HG03139 (cell line): ENCODE data around the gene ONECUT1.
"Not testable (repeated sequence)": the region's sequence is repeated elsewhere in the genome, so short reads cannot be mapped to it uniquely, and the experiment has no call there.

Source experiments
- ATAC-seq: cut with Tn5 transposase; IDR thresholded peaks from one replicate; pipeline ENCODE4 v1.9.1; 2021; ENCODE audit not compliant: unreplicated experiment

ONECUT1 gene

DNA sequence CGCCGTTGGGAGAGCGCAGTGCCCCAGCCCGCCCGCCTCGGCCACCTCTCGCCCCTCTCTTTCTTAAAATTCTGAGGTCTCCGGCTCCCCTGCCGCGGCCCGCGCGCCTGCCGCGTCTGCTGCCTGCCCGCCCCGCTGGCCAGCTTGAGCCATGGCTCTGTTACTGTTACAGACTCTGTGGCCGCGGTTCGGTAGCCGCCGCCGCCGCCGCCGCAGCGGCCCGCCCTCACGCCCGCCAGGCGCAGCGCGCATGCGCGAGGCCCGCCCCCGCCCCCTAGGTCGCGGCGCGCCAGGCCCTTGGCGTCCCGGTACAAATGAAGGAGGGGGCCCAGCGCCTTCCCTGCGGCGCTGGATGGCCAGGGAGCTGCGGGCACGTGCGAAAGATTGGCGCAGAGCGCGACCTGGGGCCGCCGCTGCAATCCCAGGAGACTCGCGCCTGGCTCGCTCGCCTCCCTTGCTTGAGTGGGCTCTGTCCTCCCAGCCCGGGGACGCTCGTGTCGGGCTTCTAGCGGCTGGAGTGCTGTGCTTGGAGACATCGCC, at the start of gene ONECUT1:
TSS of gene ONECUT1 (minus strand) at position 168 of the 540 bp plus-strand sequence. CDS start 452 bp downstream, outside the sequence.
- peak; percentile 49 for ATAC-seq

DNA sequence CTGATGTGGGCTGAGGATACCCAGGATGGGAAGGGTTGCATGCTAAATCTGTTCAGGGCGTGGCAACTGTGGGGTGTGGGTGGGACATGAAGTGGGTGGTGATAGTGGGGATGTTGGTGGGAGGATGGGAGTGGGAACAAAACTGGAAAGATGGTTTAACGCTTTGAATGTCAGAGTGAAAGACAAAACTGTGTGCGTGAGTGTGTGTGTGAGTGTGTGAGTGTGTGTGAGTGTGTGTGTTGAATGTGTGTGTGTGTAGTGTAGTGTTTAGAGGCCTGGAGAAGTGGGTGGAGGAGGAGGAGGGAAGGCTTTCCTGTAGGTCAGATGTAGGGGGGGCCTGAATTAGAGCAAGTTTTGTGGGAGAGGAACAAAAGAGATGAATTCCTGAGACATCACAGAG, 44.2 kb upstream of the ONECUT1 start:
- no peak for ATAC-seq

DNA sequence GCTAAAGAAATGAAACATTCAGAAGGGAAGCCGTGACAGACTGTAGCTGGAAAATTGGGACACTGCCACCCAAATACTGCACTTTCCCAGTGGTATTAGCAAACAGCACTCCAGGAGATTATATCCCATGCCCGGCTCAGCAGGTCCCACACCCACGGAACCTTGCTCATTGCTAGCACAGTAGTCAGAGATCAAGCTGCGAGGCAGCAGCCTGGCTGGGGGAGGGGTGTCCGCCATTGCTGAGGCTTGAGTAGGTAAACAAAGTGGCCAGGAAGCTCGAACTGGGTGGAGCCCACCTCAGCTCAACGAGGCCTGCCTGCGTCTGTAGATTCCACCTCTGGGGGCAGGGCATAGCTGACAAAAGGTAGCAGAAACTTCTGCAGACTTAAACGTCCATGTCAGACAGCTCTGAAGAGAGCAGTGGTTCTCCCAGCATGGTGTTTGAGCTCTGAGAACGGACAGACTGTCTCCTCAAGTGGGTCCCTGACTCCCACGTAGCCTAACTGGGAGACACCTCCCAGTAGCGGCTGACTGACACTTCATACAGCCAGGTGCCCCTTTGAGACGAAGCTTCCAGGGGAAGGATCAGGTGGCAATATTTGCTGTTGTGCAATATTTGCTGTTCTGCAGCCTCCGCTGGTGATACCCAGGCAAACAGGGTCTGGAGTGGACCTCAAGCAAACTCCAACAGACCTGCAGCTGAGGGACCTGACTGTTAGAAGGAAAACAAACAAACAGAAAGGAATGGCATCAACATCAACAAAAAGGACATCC, 34.2 kb upstream of the ONECUT1 start:
- not testable (repeated sequence) for ATAC-seq

DNA sequence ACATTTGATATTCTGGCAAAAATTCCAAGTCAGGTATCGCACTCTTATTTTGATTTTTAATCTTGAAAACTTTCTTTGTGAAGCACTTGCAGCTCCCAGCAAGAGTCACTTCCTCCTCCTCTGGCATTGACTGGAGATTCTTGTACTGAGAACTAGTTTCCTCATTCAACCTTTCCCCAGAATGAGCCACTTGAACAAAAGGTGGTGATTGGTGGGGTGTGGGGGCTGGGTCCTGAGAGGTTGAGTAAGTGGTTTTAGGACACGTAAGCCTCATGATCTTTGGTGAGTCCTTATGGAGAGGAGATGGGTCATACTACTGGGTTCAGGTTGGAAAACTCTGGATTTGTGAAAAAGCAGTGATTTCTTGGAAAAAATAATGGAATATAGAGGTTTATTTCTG, 32.3 kb upstream of the ONECUT1 start:
- no peak for ATAC-seq

DNA sequence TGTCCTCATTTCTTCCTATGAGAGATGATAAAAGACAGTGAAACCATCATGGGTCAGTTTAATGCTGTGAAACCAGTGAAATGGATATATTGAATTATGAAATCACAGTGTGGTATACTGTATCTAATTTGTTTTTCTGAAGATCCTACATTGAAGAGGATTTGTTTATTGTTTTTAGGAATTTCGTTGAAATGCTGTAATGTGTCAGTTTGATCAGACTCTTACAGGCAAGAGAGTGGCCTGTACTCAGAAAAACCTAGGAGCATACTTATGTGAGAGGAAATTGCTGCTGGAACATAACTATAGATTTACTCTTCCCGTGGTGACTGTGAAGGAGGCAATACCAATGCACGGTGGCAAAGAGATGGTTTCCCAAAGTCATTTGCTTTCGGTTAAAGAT, 29.1 kb upstream of the ONECUT1 start:
- no peak for ATAC-seq

DNA sequence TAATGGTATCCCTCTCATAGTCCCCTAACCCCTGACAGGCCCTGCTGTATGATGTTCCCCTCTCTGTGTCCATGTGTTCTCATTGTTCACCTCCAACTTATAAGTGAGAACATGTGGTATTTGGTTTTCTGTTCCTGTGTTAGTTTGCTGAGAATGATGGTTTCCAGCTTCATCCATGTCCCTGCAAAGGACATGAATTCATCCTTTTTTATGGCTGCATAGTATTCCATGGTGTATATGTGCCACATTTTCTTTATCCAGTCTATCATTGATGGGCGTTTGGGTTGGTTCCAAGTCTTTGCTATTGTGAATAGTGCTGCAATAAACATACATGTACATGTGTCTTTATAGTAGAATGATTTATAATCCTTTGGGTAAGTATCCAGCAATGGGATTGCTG, 25.8 kb upstream of the ONECUT1 start:
- not testable (repeated sequence) for ATAC-seq

DNA sequence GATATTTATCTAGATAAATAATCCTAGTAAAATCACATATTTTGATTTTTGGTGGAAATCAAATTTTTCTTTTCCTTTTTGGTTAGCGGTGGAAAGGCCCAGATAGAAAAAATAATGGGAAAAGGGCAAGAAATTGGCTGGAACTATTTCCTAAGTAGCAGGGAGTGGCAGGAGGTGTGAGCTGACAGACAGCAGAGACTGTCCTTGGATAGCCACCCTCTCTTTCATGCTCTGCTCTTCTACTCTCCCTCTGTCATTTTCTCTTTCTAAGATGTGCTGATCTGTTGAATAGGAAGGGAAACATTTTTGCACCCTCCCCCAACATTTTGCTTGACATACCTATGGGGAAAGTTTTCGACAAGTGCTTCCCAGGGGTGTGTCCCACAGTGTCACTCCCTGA, 18.9 kb upstream of the ONECUT1 start:
- ATAC-seq, result no peak

DNA sequence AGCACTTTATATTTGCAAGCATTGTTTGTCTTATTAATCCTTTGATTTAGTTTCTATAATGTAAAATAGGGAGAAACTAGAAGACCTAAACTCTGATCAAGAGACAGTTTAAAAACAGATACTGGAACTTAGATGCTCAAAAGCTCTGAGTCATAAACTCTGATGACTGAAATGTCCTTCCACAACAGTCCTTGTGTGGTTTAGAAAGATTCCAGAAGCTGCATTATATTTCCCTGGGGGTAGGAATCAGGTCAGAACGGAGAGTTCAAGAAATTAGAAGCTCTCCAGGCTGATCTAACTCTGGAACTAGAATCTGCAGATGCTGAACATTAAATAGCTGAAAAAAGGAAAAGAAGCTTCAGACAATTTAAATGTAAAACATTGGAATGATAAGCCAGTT, 18.3 kb upstream of the ONECUT1 start:
- ATAC-seq, result no peak

DNA sequence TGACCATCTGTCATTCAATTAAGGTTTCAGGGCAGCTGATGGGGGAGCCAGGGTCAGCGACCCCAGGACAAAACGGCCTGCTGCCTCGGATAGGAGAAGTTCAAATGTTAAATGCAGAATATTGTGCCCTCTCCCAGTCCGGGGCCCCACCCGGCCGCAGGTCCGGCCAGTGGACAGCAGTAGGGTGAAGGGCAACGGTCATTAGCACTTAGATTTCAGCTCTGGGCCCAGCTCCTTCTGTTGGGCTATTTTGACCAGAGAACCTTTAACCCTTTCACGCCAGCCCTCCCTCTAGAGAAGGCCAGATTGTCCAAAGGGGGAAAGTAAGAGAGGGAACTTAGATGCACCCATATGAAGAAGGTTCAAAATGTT, 16.1 kb upstream of the ONECUT1 start:
- no peak for ATAC-seq

DNA sequence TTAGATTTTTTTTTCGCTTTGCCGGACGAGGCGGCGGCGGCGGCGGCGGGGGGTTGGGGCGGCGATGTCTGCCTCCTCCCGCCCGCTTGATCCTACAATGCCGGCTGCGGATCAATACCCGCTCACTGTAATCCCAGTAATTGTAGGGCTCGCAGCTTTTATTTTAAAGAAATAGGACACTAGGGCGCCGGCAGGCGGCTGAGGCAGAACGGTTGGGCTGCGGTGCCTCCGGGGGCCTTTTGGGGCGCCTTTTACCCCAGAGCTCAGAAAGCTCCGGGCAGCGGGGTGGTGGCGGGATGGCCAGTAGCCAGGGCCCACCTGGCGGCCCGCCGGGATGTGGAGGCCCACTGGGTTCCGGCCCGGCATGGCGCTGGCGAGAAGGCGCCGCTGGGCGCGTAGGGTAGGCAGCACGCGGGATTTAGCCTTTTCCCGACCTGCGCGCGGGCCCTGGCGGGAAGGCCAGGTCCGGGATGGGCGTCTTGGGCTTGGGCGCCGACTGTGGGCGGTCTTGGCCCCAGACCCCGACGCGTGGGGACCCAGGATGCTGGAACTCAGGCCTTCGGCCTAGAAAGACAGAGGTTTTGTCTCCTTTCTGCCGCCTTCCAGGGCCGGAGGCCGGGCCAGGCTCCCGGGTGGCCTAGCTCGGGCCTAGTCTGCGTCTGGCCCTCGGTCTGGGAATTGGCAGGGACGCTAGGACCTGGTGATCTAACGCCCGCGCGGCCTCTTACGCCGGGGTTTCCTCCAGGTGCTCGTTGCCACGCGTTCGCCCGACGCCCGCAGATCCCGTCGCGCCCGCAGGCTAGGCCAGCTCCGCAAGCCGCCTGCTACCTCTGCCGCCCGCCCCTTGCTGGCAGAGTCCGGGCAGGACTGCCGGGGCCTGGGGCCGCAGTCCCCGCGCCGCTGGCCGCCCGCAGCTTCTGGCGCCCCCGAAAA, 15.5 kb upstream of the ONECUT1 start:
- no peak for ATAC-seq

DNA sequence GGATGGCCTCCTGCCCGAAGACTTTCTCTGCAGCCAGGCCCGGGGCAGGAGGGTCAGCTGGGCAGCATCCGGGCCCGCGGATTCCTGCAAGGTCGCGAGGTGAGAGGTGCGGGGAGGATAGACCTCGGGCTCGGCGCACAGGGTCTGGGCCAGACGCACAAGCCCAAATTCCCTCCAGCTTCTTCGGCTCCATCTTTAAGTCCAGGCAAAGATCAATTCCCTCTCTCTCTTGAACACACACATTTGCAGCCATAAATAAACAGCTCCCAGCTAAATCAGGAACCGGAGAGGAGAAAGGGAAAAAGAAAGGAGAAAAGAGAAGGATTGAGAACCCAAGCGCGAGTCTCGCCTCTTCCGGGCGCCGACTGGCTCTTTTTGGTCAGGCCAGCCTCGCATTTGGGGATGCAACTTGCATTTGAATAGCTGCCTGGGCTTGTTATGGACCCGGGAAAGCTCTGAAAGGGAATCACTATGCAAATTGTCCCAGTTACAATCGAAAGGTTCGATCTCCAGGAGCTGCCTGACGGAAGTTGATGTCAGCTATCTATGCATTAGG, 14.5 kb upstream of the ONECUT1 start:
- no peak for ATAC-seq

DNA sequence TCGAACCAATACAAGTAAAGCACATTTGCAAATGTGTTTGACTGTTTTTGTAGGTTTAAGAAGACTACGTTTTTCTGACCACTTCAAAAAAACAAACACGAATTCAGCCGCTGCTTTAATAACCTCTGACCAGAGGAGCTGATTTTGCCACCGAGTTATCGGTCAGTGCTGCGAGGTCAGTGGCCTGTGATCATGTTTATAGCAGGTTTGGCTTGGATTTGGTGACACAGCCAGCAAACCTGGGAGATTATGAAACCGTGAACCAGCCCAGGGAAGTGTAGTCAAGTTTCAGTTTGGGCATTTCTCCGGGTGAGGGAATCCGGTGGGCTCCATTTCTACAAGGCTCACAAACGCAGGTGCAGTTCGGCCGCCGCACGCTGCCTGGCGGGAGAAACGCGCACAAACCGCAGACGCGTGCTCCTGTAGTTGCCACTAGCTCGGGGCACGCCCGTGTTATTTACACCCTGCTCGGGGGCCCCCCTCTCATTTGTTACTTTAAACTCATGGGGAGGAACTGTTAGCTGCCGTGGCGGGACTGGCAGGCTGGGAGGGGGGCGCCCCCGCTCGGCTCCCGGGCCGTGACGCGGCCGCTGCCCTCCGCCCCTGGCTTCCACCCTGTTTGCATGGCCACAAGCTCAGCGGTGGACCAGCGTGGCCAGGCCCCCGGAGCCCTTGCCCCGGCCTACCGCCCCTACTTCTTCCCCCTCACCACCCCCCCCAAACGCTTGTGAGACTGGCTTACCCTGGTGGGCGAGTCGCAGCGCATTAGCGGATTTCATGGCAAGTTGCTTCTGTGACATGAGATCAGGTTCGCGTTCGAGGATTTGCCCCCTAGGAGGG, 13.6 kb upstream of the ONECUT1 start:
- ATAC-seq, result no peak

DNA sequence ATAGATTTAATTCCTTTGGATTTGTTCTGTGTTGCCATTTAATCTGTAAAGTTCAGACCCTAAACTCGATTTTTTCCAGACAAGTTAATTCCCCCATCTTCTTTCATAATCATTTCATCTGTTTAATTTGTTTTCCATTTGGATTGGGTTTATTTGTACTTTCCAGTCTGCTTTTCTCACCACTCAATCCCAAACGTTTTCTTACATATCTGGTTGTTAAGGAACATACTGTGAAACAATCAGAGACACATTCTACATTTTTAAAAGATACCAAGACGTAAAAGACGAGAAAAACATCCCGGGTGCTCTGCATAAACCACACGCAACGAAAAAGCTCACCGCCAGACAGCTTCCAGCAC, 13.0 kb upstream of the ONECUT1 start:
- ATAC-seq, result no peak

DNA sequence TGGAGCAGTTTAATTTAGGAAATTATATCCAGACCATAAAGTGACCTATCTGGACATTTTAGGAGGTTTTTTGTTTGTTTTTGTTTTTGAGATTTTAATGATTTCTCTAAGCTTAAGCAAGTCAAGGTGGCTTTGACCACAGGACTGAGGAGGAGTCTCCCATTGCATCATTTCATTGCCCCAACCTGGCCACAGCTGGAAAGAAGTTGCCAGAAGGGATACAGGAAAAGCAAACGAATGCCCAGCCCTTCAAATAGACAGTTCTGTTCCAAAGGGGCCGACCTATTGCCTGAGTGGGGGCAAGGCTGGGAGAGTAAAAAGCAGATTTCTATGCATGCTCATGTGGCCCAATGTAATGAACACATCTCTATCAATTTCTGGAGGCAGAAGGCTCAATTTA, 12.0 kb upstream of the ONECUT1 start:
- no peak for ATAC-seq

DNA sequence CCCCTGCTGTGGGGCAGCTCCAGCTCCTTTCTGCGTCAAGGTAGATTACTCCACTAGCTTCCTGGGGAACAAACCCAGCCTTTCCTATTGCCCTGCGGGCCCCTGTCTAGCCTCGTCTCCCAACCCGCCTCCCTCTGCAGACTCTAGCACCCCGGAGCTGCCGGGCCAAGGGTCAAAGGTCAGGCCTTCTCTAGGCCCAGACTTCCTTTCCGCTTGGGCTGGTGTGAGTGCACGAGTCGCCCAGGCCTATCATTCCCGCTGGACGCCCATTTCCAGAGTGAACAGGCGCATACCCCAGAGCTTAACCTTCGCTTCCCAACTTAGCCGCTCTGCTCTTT, 11.6 kb upstream of the ONECUT1 start:
- no peak for ATAC-seq

DNA sequence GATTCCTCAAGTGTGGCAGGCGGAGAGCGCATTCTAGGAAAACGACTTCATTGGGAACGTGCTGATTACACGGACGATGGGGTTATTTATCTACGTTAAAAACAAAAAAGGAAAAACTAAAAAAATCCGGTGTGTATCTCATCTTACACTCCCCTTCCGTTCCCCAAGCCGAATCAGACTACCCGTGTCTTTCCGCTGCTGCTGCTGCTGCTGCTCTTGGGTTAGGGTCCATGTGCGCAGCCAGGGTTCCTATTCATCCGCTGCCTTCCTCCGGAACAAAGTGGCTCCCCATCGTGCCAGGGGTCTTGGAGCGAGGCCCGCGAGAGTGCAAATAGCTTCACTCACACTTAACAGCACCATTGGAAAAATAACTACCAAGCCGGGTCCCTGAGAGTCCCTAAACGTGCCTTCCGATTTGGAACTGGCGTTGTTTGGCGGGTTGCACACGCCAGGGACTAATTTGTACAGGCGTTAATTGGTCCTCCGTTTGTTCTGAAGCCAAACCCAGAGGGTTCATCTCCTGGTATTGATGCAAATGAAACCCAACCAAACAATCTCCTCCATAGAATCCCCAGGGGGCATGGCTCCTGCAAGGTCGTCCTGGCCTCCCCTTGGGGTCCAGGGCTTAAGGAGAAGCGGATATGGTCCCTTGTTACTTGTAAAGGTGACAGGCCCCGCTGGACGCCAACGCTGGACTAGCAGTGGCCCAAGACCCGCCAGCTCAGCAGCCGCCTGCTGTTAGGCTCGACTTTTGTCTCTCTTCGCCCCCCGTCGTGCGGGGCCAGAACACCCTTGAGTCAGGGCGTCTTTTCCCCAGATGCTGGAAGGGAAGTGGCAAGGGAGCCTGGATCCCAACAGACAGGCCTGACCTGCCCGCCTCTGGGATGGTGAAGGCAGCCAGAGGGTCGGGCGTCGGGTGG, 11.0 kb upstream of the ONECUT1 start:
- ATAC-seq, result no peak

DNA sequence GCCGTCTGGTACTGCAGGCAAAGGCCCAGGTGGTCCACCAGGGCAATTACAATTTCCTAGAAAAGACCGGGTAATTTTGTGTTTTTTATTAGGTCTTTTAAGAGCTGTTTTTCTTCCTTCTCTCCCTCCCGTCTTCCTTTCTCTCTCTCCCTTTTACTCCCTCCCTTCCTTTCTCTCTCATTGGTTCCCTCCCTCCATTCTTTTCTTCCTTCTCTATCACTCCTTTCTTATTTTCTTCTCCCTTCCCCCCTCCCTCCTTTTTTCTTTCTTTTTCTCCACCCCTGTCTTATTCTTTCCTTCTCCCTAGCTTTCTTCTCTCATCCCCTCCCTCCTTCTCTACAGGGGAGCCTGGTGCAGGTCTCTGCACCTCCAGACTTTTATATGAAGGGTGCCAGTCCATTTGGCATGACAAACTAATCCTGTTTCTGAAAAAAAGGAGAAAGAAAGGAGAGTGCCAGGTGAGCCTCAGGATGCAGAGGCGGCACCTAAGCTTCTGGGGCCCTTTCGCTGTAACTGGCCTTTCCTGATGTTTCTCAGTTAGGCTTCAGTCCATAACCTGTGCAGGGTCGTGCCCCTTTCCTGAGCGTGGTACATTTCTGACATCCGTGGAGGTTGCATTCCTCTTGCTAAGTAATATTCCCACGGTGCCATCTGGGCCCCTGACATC, 9.1 kb upstream of the ONECUT1 start:
- ATAC-seq, result no peak

DNA sequence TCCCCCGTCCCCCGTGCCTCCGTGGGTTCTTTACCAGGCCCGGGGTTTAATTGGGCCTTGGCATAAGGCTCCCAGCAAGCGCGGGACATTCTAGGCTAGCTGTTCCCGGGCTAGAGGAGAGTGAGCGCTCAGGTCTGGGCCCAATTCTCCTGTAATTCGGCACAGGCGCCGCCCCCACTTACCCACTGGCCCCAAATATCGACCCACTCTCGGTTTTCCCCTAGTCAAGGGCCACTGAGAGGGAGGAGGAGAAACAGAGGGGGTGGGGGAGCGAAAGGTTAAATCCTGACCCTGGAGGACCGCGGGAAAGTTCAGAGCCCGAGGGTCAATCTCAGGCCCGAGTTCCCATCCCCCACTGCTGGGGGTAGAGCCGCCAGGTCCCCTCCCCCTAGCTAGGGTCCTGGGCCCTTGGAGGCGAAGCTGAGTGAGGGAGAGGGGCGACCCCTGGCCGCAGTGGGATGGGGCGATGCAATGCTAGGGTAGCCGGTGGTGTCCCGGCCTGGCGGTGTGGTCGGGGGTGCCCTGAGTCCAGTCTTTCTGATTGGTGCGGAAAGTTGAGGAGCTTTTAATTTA, 8.5 kb upstream of the ONECUT1 start:
- no peak for ATAC-seq
